ENCODE results near the gene UBE4A.

The UBE4A gene

DNA sequence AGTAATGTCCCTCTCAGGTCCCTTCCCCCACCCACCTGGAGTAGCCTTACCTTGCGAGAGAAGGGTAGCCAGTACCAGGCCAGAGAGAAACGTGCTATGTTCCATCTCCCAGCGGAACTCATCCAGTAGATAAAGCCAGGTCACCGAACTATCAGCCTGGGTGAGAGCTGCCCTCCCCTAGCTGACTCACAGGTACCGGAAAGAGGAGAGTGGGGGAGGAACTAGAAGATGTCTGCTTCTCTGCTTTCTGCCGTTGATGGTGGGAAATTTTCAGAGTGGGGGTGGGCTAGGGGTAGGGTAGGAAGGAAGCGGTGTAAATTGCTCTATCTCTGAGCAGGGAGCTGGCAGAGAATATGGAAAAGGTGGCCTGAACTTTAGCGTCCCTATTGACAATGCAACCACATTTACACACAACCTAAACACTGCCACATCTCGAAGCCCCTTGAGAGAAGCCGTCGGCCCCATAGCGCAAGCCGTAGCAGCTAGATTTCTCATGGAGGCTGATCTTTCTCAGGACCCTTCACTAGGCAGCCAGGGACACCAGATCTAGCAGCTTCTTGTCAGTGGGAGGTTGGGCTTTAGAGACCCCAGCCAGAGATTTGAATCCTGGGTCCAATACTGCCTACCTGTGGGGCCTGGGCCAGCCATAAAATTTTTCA, 16.8 kb upstream of the UBE4A start, which contains the start of gene CD3D:
Gene CD3D, minus strand, starts transcription at position 203 of the 659 bp plus-strand sequence. Its CDS starts 98 bp downstream, at position 105.
- DNase-seq = no peak

DNA sequence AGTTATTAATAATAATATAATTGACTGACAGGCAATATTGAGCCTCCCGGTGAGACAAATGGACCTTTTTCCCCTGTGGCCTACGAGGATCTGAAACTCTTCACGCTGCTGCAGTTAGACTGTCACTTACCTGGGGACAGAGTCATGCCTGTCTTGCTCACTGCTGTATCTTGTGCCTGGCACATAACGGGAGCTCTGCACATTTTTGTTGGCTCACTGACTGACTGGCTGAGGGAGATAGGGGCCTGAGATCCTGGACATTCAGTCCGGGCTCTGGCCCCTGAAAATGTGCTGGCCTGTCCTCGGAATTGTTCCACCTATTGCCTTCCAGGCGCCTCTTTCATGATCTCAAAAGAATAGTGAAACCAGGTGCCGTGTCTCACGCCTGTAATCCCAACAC, 16.2 kb upstream of the UBE4A start:
- no peak for DNase-seq

DNA sequence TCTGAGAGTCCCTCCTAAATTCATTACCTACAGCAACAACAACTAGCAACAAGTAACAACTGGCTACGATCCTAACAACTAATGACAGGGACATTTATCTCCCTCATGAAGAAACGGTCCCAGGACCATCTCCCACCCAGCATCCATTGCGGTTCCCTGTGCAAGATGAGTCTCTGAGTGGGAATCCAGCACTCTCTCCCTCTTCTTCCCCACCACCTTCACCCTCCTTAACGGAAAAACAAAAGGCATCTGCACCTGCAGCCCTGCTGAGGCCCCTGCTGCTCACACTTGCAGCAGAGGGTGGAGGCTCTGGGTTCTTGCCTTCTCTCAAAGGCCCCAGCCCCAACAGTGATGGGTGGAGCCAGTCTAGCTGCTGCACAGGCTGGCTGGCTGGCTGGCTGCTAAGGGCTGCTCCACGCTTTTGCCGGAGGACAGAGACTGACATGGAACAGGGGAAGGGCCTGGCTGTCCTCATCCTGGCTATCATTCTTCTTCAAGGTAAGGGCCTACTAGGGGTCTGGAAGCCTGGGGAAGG, 15.4 kb upstream of the UBE4A start, which contains the start of gene CD3G:
Gene CD3G, plus strand, starts transcription at position 364 of the 535 bp plus-strand sequence. Its CDS starts 80 bp downstream, at position 444.
- no peak for DNase-seq

DNA sequence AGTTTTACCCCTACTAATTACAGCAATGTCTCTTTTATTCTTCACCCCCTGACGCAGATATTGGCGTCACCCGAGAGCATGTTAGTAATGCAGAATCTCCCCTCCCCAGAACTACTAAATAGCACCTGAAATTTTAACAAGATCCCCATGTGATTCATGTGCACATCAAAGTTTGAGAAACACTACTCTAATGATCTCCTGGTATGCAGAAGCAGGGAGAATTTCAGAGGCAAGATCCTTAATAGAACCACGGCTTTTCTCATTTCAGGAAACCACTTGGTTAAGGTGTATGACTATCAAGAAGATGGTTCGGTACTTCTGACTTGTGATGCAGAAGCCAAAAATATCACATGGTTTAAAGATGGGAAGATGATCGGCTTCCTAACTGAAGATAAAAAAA, 9.9 kb upstream of the UBE4A start:
- no peak for DNase-seq

DNA sequence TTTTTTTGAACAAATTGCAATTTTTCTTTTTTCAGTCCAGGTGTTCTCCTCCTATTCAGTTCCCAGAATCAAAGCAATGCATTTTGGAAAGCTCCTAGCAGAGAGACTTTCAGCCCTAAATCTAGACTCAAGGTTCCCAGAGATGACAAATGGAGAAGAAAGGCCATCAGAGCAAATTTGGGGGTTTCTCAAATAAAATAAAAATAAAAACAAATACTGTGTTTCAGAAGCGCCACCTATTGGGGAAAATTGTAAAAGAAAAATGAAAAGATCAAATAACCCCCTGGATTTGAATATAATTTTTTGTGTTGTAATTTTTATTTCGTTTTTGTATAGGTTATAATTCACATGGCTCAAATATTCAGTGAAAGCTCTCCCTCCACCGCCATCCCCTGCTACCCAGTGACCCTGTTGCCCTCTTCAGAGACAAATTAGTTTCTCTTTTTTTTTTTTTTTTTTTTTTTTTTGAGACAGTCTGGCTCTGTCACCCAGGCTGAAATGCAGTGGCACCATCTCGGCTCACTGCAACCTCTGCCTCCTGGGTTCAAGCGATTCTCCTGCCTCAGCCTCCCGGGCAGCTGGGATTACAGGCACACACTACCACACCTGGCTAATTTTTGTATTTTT, 6.2 kb upstream of the UBE4A start:
- peak; percentile 61 for DNase-seq

DNA sequence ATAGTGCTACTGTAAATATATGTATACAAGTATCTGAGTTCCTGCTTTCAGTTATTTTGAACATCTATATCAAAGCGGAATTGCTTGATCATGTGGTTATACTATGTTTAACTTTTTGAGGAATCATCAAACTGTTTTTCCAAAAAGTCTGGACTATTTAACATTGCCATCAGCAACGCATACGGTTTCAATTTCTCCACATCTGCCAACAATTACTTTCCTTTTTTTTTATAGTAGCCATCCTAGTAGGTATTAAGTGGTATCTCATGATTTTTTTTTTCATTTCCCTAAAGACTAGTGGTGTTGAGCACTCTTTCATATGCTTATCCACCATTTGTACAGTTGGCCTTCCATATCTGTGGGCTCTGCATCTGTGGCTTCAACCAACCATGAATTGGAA, 1.3 kb upstream of the UBE4A start:
- no peak for DNase-seq

DNA sequence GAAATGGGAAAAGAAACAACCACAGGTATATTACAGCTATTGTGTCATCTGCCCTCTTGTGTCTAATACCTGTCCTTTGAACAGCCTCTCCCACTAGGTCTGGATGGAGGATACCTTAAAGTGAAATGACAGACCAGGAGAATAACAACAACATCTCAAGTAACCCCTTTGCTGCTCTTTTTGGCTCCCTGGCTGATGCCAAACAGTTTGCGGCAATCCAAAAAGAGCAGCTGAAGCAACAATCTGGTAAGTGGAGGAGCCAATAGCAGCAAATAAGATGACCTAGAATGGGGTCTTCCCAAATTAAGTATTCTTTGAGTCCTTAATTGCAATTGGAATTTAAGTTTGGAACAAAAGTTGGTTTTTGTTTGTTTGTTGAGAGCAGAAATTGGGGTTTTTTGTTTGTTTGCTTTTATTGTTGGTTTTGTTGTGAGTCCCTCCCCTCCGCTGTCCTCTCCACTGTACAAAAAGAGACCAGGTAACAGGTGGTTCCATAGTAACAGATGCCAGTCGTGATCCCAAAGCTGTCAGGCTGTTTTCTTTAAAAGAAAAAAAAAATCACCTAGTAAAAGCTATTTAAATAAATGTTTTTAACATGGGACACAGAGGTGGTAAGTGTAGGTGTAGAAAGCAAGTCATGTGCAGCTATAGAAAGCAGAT, 5.7 kb downstream of the UBE4A start:
- no peak for DNase-seq

DNA sequence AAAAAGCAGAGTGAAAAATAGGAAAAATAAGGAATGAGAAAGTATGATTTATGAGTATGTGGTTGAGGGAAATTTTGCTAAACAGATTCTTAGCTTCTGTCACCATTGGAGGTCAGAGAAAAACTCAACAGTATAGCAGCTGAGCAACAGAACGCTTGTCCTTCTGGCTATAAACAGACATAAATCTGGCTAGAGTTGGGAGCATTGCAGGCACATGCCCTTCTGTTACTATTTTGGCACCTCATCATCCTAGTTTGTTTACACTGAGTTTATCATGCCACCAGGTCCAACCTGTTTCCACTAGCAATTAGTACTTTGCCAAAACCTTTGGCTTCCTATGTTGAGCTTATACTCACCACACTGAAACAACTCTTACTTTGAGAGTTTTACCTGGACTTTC, 6.9 kb downstream of the UBE4A start:
- DNase-seq = no peak

DNA sequence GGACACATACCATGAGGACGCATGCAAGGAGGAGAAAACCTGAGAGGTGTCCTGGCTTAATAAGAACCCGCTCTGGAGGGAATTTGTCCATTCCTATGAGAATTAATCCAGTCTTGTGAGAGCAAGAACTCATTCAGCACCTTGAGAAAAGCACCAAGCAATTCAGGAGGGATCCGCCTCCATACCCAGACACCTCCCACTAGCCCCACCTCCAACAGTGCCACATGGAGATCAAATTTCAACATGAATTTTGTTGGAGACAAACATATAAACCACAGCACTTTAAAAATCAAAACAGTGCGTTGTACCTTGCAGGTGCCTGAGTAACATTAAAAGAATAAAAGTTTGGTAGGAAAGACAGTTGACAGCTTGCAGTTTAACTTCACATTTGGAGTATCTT, 11.4 kb downstream of the UBE4A start:
- DNase-seq = no peak

DNA sequence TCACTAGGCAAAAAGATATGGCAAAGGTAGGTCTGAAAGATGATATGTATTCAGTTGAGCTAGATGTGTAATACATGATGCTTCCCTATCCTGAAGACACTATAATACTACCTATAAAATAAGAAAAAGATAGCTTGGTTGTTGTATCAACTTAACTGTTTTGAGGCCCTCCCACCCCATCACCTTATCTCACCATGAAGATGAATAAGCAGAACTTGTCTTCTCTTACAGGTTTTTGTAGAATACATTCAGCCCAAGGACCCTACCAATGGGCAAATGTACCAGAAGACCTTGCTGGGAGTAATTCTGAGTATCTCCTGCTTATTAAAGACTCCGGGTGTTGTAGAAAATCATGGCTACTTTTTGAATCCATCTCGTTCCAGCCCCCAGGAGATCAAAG, 13.9 kb downstream of the UBE4A start:
- DNase-seq = no peak

DNA sequence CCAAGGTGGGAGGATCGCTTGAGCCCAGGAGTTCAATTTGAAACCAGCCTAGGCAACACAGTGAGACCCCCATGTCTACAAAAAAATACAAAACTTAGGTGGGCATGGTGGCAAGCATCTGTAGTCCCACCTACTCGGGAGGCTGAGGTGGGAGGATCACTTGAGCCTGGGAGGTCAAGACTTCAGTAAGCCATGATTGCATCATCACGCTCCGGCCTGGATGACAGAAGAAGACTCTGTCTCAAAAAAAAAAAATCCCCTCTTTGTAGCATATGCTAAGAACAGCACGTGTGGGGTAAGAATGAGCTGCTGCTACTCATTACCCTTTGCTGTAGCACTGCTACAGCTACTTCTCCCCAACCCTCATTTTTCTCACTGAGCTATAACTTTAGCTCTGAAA, 14.5 kb downstream of the UBE4A start:
- DNase-seq = no peak

DNA sequence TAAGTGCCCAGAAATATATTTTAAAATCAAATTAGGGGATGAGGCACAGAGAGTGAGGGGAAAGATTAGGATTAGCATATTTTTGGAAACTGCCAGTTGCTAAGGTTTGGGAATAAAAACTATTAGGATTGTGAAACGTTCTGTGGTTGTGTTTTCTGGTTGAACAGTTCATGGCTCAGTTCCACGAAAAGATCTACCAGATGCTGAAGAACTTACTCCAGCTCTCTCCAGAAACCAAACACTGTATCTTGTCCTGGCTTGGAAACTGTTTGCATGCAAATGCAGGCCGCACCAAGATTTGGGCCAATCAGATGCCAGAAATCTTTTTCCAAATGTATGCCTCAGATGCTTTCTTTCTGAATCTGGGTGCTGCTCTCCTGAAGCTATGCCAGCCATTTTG, 15.3 kb downstream of the UBE4A start:
- no peak for DNase-seq

DNA sequence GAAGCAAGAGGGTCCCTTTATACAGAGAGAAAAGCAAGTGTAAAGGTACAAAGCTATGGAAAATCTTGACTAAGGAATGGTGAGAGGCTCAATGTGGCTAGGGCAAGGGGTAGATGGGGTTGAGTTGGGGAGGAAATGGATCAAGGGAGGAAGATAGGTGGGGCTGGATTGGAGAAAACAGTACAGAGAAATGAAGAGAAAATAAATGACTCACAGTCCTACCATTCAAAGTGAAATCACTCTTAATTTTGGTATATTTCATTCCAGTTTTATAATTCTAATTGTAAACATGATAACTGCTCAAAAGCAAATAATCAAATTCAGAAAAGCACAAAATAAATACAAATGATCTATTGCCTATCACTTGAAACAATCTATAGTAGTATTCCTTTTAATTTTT, 16.6 kb downstream of the UBE4A start:
- DNase-seq = no peak

DNA sequence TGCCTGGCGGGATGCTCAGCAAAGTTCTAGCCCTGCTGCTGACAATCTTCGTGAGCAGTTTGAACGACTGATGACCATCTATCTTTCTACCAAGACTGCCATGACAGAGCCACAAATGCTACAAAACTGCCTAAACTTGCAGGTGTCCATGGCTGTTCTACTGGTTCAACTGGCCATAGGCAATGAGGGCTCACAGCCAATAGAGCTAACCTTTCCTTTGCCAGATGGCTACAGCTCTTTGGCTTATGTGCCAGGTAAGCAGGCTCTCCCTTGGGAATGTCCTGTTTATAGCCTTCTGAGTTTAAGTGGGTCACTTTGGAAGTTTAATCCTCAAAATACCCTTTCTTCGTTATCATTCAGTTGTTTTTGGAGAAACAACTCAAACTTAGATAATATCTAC, 20.1 kb downstream of the UBE4A start:
- DNase-seq = no peak

DNA sequence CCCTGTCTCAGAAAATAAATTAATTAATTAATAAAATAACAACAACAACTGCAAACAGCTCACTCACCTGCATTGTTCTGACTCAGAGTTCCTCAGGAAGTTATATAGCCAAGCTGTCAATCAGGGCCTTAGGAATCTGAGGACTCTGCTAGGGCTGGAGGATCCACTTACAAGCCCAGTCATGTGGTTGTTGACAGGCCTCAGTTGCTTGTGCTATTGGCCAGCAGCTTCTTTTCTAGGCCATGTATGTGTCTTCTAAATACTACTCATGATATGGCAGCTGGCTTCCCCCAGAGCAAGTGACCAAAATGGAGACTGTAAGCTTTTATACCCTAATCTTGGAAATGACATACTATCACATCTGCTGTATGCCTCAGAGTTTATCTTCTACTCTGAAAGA, 21.2 kb downstream of the UBE4A start:
- DNase-seq = no peak

DNA sequence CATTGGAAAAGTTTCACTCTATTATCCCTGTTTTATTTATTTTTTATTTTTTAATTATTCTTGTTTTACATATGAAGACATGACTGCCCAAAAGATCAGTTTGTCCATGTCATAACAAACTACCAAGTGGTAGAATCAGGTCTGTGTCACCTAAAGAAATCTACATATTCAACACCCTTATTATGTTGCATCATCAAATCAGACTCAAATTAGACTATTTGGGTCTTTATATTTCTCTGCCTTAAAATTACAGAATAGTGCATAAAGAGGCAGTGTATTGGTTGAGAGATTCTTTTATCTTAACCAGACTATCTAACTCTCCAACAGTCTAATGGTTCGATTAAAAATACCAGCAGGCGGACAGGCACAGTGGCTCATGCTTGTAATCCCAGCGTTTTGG, 23.6 kb downstream of the UBE4A start:
- no peak for DNase-seq

DNA sequence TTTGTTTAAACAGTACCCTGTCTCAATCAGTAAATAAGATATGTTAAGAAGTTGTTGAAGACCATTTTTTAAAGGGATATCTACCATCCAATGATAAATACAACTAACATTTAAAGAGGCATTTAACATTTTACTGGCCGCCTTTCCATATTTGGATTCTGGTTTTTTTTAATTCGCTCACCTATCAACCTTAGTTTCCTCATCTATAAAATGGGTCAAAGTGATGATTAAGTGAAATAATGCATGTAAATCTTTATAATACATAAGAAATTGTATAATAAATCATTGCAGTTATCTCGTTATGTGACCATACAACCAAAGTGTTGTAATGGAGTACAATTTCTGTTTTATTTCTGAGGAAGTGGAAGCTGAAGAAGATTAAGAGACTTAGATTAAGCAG, 24.3 kb downstream of the UBE4A start:
- DNase-seq = no peak

DNA sequence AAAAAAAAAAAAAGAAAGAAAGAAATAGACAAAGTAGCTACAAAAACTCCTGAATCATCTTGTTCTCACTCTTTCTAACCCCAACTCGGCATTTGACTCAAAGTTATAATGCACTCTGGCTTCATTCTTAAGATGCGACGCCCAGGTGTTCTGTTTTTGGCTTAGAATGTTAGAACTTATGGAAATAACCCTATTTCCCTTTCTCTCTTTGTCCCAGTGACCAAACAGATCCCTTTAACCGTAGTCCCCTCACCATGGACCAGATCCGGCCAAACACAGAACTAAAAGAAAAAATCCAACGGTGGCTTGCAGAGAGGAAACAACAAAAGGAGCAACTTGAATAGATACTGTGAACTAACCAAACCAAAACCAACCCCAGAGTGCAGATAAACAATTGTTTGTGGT, 36.7 kb downstream of the UBE4A start:
- no peak for DNase-seq

DNA sequence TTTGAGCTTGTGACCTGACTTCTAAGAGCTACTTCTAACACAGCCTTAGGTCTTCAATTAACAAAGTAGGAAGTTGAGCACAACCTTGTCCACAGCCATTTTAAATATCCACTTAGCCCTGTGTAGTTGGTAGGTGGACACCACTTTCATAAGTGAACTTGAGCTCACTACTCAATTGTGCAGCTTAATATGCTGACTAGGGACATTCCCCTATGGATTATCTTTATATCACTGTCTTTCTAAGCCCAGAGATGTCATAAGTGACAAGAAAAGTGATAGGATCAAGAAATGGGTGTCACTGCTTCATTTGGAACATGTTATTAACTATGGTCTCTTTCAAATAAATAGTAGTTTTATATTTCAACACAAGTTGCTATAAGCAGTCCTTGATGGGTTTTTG, 38.0 kb downstream of the UBE4A start:
- DNase-seq = no peak

DNA sequence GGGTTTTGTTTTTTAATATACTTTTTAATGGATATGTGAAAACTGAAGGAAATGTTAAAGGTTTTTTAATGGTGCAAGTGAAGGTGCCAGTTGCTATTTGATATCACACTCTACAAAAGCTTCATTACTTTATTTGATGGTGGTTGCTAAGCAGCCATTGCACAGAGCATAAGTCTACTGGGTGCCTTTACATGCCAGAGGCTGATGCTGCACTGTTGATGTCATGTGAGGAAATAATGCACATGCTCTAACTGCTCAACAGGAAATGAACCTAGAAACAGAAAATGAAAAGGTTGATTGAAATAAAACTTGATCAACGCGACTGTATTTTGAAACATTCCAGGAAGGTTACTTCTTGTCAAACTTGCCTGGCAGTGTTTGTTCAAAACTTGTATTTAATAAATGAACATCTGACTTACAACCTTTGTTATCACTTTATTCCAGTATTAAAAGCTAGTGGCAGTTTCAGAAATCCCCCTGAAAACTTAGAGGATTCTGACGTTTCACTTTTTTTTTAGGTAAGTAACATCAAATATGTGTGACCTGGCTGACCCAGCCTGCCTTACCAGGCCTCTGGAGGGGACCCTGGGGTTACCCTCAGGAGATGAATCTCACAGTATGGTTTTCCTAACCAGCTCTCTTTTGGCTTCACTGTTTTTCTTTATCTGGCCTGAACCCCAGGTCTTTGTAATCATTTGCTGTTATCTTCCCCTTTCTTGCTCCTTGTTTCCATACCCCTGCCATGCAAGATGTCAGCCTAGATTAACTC, 39.6 kb downstream of the UBE4A start:
- peak; percentile 41 for DNase-seq

DNA sequence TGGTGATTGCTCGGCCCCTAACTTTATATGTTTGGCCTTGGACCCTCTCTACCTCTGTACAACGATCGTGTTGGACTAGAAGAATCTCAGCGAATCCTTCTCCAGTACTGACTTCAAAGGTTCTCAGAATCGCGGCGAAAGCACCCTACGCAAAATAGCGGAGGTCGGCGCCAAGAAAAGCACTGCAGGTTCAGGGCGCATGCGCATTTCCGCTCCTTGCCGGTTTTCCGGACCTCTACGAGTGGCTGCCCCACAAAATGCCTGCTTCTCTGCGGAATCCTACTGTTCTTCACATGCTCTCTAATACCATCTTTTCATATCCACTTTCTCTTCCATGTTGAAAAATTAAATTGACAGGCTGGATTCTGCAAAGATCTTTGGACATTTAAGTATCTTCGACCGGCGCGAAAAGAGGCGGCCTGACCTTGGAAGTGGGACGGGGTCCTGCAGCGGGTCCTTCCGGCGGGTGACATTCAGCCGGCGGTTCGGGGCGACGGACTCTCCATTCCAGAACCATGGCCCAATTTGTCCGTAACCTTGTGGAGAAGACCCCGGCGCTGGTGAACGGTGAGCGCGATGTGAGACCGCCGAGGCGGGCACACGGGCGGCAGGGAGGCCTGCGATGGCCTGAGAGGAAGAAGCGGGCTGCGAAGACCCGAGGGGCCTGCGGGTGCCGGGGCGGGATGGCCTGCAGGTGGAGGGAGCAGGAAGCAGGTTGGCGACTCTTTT, 41.9 kb downstream of the UBE4A start, which contains the start of gene ATP5MG:
Gene ATP5MG, plus strand, starts transcription at position 456 of the 729 bp plus-strand sequence. Its CDS starts 60 bp downstream, at position 516.
- DNase-seq = peak; percentile 96

DNA sequence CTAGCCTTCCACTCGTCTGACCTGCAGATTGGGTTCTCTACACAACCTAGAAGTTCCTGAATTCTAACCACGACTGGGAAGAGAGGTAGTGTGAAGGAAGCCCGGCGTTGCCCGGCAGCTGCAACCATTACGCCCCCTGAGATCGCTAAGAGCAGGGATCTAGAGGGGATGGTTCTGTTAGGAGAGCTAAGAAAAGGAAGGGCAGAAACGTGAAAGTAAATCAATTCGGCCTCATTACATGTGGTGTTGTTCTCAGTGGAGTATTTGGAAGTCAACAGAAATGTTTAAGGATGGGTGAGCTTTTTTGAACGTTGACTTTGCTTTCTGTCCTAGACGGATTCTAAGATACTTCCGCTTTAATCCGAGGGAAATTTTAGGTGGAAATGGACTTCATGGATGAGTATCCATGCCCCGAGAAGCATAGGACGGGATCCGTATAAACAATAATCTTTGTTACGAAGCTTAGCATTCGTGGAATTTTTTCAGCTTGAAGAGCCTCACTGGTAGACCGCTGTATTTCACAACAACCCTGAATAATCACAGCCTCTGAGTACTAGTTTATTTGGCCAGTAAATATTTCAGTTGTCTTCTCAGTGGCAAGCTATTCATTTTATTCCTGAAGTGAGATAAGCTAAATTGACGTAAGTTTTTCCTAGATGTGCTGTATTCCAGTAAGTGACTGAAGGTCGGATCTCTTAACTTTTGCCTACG, 42.6 kb downstream of the UBE4A start:
- peak; percentile 62 for DNase-seq
